A549 (cell line): ENCODE measurements around the gene ASTN1. TPM values are rescaled to one million over a fixed set of nuclear protein-coding genes. Genes with fewer than 3 reads are reported as not detected.

Experiments
- ATAC-seq, 2 experiments: fragments of 200-7000 bp in 1 of 2; fragments of >200 bp in 1 of 2; cut with Nextera tagmentation in 1 of 2; cut with Tn5 transposase in 1 of 2; 3 replicates each; pipeline versions ENCODE4 v1.8.0 to v1.9.1; 2018 to 2020; ENCODE audit warnings: mild to moderate bottlenecking in 1 of 2, moderate library complexity in 1 of 2
- CTCF ChIA-PET: fragments of 300-600 bp; sonication (Branson Sonifier 250); formaldehyde crosslinking; extraction: SDS; loops from one replicate; lab custom pipeline; 2021; ENCODE audit warnings: antibody characterized with exemption, inconsistent platforms; lab: Yijun Ruan, JAX
- POLR2A ChIA-PET: fragments of 350-600 bp; formaldehyde crosslinking; extraction: SDS; loops from one replicate; lab custom pipeline; 2021; ENCODE audit warnings: antibody characterized with exemption, inconsistent platforms; lab: Yijun Ruan, JAX
- DNase-seq, 2 experiments: peaks; one replicate each; pipeline versions ENCODE4 v3.0.0 to v3.0.0-alpha.2; 2011 to 2016; ENCODE audit warnings: low read depth in 1 of 2, low spot score in 1 of 2
- FAIRE-seq: peaks from 2 replicates; lab custom pipeline; 2011; peaks lifted over from hg19 to GRCh38; lab: Jason Lieb, UNC
- H3K27ac ChIP-seq, 2 experiments: fragments of >200 bp; sonication (Bioruptor Twin); formaldehyde crosslinking; 3 replicates each; pipeline ENCODE4 v1.5.1; 2016 to 2017
- H3K4me1 ChIP-seq: fragments of >200 bp; sonication (Bioruptor Twin); formaldehyde crosslinking; 3 replicates; pipeline ENCODE4 v1.6.1; 2016
- H3K4me2 ChIP-seq: fragments of >200 bp; sonication (Bioruptor Twin); formaldehyde crosslinking; 3 replicates; pipeline ENCODE4 v1.6.1; 2016
- H3K4me3 ChIP-seq: fragments of >200 bp; sonication (Bioruptor Twin); formaldehyde crosslinking; 3 replicates; pipeline ENCODE4 v1.5.1; 2016
- H3K9me3 ChIP-seq: fragments of >200 bp; sonication (Bioruptor Twin); formaldehyde crosslinking; 3 replicates; pipeline ENCODE4 v1.6.1; 2016
- CEBPB ChIP-seq, 2 experiments: fragments of >200 bp in 1 of 2; sonication (Bioruptor Twin) in 1 of 2; formaldehyde crosslinking in 1 of 2; IDR thresholded peaks; 2 replicates each; pipeline ENCODE4 v1.6.1; 2012 to 2016
- CHD2 ChIP-seq: fragments of 150-350 bp; IDR thresholded peaks from 2 replicates; pipeline ENCODE4 v1.6.1; 2014; ENCODE audit warnings: low read length; ENCODE audit not compliant: partially characterized antibody
- E2F6 ChIP-seq: IDR thresholded peaks from 2 replicates; pipeline ENCODE4 v1.6.1; 2012; ENCODE audit warnings: low read depth, borderline replicate concordance
- EHMT2 ChIP-seq: fragments of 200-600 bp; sonication (generic); IDR thresholded peaks from 2 replicates; pipeline ENCODE4 v1.6.1; 2016; ENCODE audit warnings: antibody characterized with exemption, low read depth, mild to moderate bottlenecking, moderate library complexity
- ELK1 ChIP-seq: fragments of 150-350 bp; IDR thresholded peaks from 2 replicates; pipeline ENCODE4 v1.6.1; 2014; ENCODE audit warnings: low read depth, mild to moderate bottlenecking, low read length
- EP300 ChIP-seq, 2 experiments: fragments of >200 bp; sonication (Bioruptor Twin); formaldehyde crosslinking; IDR thresholded peaks; 2 replicates in 1 of 2; 3 replicates in 1 of 2; pipeline ENCODE4 v1.6.1; 2016 to 2017
- FOXS1 ChIP-seq: fragments of 250-450 bp; sonication (Bioruptor Pico); IDR thresholded peaks from 2 replicates; pipeline ENCODE4 v1.5.0; 2020; ENCODE audit warnings: mild to moderate bottlenecking, moderate library complexity
- GATA3 ChIP-seq: IDR thresholded peaks from 2 replicates; pipeline ENCODE4 v1.6.1; 2012; ENCODE audit warnings: borderline replicate concordance
- HOXA7 ChIP-seq: fragments of 250-450 bp; sonication (Bioruptor Pico); IDR thresholded peaks from 2 replicates; pipeline ENCODE4 v1.5.0; 2020; ENCODE audit warnings: mild to moderate bottlenecking, moderate library complexity
- HOXB13 ChIP-seq: fragments of 250-450 bp; sonication (Bioruptor Pico); IDR thresholded peaks from 2 replicates; pipeline ENCODE4 v1.5.0; 2020; ENCODE audit warnings: low read depth, mild to moderate bottlenecking, moderate library complexity
- HOXB5 ChIP-seq: fragments of 250-450 bp; sonication (Bioruptor Pico); IDR thresholded peaks from 2 replicates; pipeline ENCODE4 v1.5.0; 2020; ENCODE audit warnings: mild to moderate bottlenecking, moderate library complexity
- JUNB ChIP-seq: fragments of >200 bp; sonication (Bioruptor Twin); formaldehyde crosslinking; IDR thresholded peaks from 2 replicates; pipeline ENCODE4 v1.6.1; 2016
- KDM1A ChIP-seq: fragments of 200-600 bp; sonication (generic); IDR thresholded peaks from 2 replicates; pipeline ENCODE4 v1.6.1; 2016; ENCODE audit warnings: low read depth, mild to moderate bottlenecking
- KDM5A ChIP-seq: fragments of 200-600 bp; sonication (generic); IDR thresholded peaks from 2 replicates; pipeline ENCODE4 v1.6.1; 2016; ENCODE audit warnings: antibody characterized with exemption, mild to moderate bottlenecking
- MAFK ChIP-seq: fragments of 450-650 bp; IDR thresholded peaks from 2 replicates; pipeline ENCODE4 v1.6.1; 2014; ENCODE audit not compliant: partially characterized antibody
- NFE2L2 ChIP-seq: fragments of 150-350 bp; conservative IDR thresholded peaks from 2 replicates; pipeline ENCODE4 v1.6.1; 2014; ENCODE audit warnings: low read length
- POLR2A ChIP-seq: IDR thresholded peaks from 2 replicates; pipeline ENCODE4 v1.6.1; 2012; ENCODE audit warnings: mild to moderate bottlenecking, low read length
- RAD21 ChIP-seq, 2 experiments: fragments of >200 bp in 1 of 2; sonication (Bioruptor Twin) in 1 of 2; formaldehyde crosslinking in 1 of 2; IDR thresholded peaks in 1 of 2; conservative IDR thresholded peaks in 1 of 2; 2 replicates in 1 of 2; 3 replicates in 1 of 2; pipeline ENCODE4 v1.6.1; 2012 to 2018; ENCODE audit warnings: inconsistent platforms in 1 of 2
- RARB ChIP-seq: fragments of 250-450 bp; sonication (Bioruptor Pico); IDR thresholded peaks from 2 replicates; pipeline ENCODE4 v1.8.0; 2021; ENCODE audit warnings: mild to moderate bottlenecking, moderate library complexity
- TP53 ChIP-seq: fragments of 250-450 bp; sonication (Bioruptor Pico); IDR thresholded peaks from 2 replicates; pipeline ENCODE4 v1.5.0; 2021; ENCODE audit warnings: mild to moderate bottlenecking, moderate library complexity
- WGBS: methylation state at CpG from one replicate; pipeline ENCODE4 v1.1.6; 2017; ENCODE audit errors: missing lambda C conversion rate; 5-methylcytosine and 5-hydroxymethylcytosine counted together
- polyA plus RNA-seq, 4 experiments: library from polyadenylated mRNA; depleted of rRNA in 3 of 4; stranded (reverse); fragments of >200 nt; fragmentation: RNase III in 1 of 4; extraction: RNeasy Plus Mini Kit Qiagen cat#74134 plus additional on column Dnase treatment in 1 of 4; gene quantifications; 2 replicates in 3 of 4; 3 replicates in 1 of 4; pipeline ENCODE4 v1.2.3, GENCODE V29; 2011 to 2017
- TF ChIP-seq, protein P1 (sequence below): fragments of 250-450 bp; sonication (Bioruptor Pico); IDR thresholded peaks from 2 replicates; pipeline ENCODE4 v1.5.0; 2020; ENCODE audit warnings: low read depth, mild to moderate bottlenecking, moderate library complexity
- TF ChIP-seq, protein P2 (sequence below): IDR thresholded peaks from 2 replicates; pipeline ENCODE4 v1.6.1; 2012
- TF ChIP-seq, protein P3 (sequence below): fragments of >200 bp; sonication (Bioruptor Twin); formaldehyde crosslinking; IDR thresholded peaks from 2 replicates; pipeline ENCODE4 v1.6.1; 2016
- TF ChIP-seq, protein P4 (sequence below): fragments of >200 bp; sonication (Bioruptor Twin); formaldehyde crosslinking; IDR thresholded peaks from 3 replicates; pipeline ENCODE4 v1.5.1; 2016

Gene ASTN1
- polyA plus RNA-seq, 2 of the 4 experiments (the other 2 are of a cell fraction), result not detected

GRCh38 chr1:176879784-176880620 lies 284.5 kb downstream of the ASTN1 start:
- TF ChIP-seq, protein P1, sequence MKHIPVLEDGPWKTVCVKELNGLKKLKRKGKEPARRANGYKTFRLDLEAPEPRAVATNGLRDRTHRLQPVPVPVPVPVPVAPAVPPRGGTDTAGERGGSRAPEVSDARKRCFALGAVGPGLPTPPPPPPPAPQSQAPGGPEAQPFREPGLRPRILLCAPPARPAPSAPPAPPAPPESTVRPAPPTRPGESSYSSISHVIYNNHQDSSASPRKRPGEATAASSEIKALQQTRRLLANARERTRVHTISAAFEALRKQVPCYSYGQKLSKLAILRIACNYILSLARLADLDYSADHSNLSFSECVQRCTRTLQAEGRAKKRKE (CRISPR knock-in tag), result no peak
- TF ChIP-seq CHD2 (no peak), RAD21 (conservative IDR thresholded peaks at IDR 0.05 in 1 of 2, IDR thresholded peaks at IDR 0.05 in 1 of 2) (no peak), POLR2A (no peak), E2F6 (no peak), ELK1 (no peak), NFE2L2 (no peak), KDM1A (no peak), HOXB13 (CRISPR knock-in tag) (no peak), KDM5A (no peak), GATA3 (no peak), JUNB (no peak)
- TF ChIP-seq, protein P2, sequence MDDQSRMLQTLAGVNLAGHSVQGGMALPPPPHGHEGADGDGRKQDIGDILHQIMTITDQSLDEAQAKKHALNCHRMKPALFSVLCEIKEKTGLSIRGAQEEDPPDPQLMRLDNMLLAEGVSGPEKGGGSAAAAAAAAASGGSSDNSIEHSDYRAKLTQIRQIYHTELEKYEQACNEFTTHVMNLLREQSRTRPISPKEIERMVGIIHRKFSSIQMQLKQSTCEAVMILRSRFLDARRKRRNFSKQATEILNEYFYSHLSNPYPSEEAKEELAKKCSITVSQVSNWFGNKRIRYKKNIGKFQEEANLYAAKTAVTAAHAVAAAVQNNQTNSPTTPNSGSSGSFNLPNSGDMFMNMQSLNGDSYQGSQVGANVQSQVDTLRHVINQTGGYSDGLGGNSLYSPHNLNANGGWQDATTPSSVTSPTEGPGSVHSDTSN, result no peak
- TF ChIP-seq, protein P3, sequence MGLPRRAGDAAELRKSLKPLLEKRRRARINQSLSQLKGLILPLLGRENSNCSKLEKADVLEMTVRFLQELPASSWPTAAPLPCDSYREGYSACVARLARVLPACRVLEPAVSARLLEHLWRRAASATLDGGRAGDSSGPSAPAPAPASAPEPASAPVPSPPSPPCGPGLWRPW, result no peak
- TF ChIP-seq, all 56 proteins: peak for 0
- H3K27ac ChIP-seq, result no peak overlapping the region
- DNase-seq, result no peak
- 74% methylated on average over 13 of the region's 13 CpGs for WGBS
- H3K4me3 ChIP-seq, result no peak overlapping the region
- no peak for FAIRE-seq
- ChIA-PET POLR2A (no interaction called here), CTCF (interaction anchor here (0.6 to 2.7 kb wide), 16 partner anchors 8 to 1723 kb away, joined by 3 to 16 read pairs (median 3); no protein-coding TSS in a partner anchor)
- H3K9me3 ChIP-seq, result no peaks in the 10 kb centered on the region
- no peak overlapping the region for H3K4me2 ChIP-seq
- H3K4me1 ChIP-seq, result no peaks in the 10 kb centered on the region
- no peak for ATAC-seq

DNA sequence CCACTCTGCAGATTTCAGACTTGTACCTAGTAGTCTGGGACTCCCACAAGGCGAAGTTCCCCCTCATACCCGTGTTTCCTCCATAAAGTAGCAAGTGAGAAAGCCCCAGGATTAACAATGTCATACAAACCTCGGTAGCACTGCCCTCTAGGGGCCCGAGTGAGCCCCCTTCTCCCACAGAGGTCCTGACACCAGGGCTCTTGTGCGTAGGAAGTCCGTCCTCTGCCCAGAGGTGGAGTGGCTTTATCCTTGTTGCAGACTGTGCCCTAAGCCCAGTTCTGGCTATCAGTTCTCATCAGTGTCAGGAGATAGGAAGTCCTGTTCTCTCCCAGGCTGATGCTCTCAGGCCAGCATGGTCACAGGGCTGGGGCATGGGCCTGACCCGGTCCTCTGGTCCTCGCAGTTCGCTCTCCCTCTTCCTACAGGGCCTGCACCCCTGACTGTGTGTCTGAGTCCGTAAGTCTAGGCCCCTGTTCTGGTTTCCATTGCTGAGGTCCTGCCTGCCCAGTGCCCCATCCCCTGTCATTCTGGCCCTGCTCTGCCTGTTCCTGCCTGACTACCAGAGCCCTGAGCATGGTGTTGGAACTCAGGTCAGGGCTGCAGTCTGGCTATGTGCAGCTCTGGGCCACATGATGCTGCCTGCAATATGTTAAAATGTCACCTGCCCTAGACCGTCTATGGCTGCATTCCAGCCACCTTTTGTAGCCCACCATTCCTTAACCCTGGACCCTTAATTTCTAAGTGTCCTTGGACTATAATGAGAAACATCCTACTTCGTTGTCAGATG lies 285.6 kb downstream of the ASTN1 start:
- Histone ChIP-seq H3K4me2 (no peak overlapping the region), H3K9me3 (no peaks in the 10 kb centered on the region), H3K27ac (no peak overlapping the region), H3K4me1 (no peaks in the 10 kb centered on the region), H3K4me3 (no peak overlapping the region)
- WGBS, result 17% methylated on average over 12 of the region's 12 CpGs
- no peak for TF ChIP-seq EP300 (IDR thresholded peaks at IDR 0.05)
- no peak for TF ChIP-seq RARB (CRISPR knock-in tag)
- no peak for TF ChIP-seq CEBPB (IDR thresholded peaks at IDR 0.05)
- no peak for TF ChIP-seq MAFK
- no peak for TF ChIP-seq HOXB5 (CRISPR knock-in tag)
- no peak for TF ChIP-seq HOXA7 (CRISPR knock-in tag)
- TF ChIP-seq, protein P4, sequence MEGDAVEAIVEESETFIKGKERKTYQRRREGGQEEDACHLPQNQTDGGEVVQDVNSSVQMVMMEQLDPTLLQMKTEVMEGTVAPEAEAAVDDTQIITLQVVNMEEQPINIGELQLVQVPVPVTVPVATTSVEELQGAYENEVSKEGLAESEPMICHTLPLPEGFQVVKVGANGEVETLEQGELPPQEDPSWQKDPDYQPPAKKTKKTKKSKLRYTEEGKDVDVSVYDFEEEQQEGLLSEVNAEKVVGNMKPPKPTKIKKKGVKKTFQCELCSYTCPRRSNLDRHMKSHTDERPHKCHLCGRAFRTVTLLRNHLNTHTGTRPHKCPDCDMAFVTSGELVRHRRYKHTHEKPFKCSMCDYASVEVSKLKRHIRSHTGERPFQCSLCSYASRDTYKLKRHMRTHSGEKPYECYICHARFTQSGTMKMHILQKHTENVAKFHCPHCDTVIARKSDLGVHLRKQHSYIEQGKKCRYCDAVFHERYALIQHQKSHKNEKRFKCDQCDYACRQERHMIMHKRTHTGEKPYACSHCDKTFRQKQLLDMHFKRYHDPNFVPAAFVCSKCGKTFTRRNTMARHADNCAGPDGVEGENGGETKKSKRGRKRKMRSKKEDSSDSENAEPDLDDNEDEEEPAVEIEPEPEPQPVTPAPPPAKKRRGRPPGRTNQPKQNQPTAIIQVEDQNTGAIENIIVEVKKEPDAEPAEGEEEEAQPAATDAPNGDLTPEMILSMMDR, result no peak
- TF ChIP-seq, protein P2, result no peak
- TF ChIP-seq FOXS1, result no peak
- no peak for TF ChIP-seq TP53 (CRISPR knock-in tag)
- no peak for TF ChIP-seq EHMT2
- no peak for TF ChIP-seq HOXB13 (CRISPR knock-in tag)
- FAIRE-seq (no peak), DNase-seq (no peak), ATAC-seq (peak in 1 of 2 experiments; percentile 55; a peak in 3 of 6 replicates)
- POLR2A ChIA-PET, result no interaction called here
- CTCF ChIA-PET, result interaction anchor here (2.3 to 2.7 kb wide), 3 partner anchors 20 to 320 kb away, joined by 7 to 16 read pairs (median 10); no protein-coding TSS in a partner anchor
